NCI-H446 (cell line): ENCODE results near the gene MSX2.

ENCODE experiments used
- DNase-seq, 2 experiments: peaks; one replicate each; lab custom pipeline; 2025; lab: John Stamatoyannopoulos, UW

MSX2 gene

GRCh38 chr5:174724484-174725260 is at the start of gene MSX2:
Gene MSX2, plus strand, starts transcription at chr5:174724582. Its CDS starts 78 bp downstream, at chr5:174724660.
- no peak for DNase-seq

- no peak for DNase-seq
Measured at GRCh38 chr5:174675110-174675509, 49.3 kb upstream of the MSX2 start.

- DNase-seq: no peak
Measured at GRCh38 chr5:174675916-174676315, 48.5 kb upstream of the MSX2 start.

- DNase-seq: no peak
Measured at GRCh38 chr5:174678107-174678506, 46.3 kb upstream of the MSX2 start.

- no peak for DNase-seq
Measured at GRCh38 chr5:174680901-174681565, 43.3 kb upstream of the MSX2 start.

GRCh38 chr5:174687503-174687902 is 36.9 kb upstream of the MSX2 start:
- DNase-seq: no peak

GRCh38 chr5:174688441-174689354 is 35.7 kb upstream of the MSX2 start:
- DNase-seq: no peak

- no peak for DNase-seq
Measured at GRCh38 chr5:174690271-174690670, 34.1 kb upstream of the MSX2 start.

- DNase-seq: no peak
Measured at GRCh38 chr5:174692381-174692780, 32.0 kb upstream of the MSX2 start.

GRCh38 chr5:174692982-174693422 is 31.4 kb upstream of the MSX2 start:
- DNase-seq: no peak

- no peak for DNase-seq
Measured at GRCh38 chr5:174693697-174694385, 30.5 kb upstream of the MSX2 start.

GRCh38 chr5:174694611-174695010 is 29.8 kb upstream of the MSX2 start:
- no peak for DNase-seq

- DNase-seq: no peak
Measured at GRCh38 chr5:174698156-174698555, 26.2 kb upstream of the MSX2 start.

- no peak for DNase-seq
Measured at GRCh38 chr5:174699131-174699530, 25.3 kb upstream of the MSX2 start.

GRCh38 chr5:174706997-174707572 is 17.3 kb upstream of the MSX2 start:
- DNase-seq: no peak

- no peak for DNase-seq
Measured at GRCh38 chr5:174707671-174708070, 16.7 kb upstream of the MSX2 start.

- DNase-seq: no peak
Measured at GRCh38 chr5:174708476-174709207, 15.7 kb upstream of the MSX2 start.

- no peak for DNase-seq
Measured at GRCh38 chr5:174714751-174715150, 9.6 kb upstream of the MSX2 start.

- DNase-seq: no peak
Measured at GRCh38 chr5:174715804-174716203, 8.6 kb upstream of the MSX2 start.

- DNase-seq: no peak
Measured at GRCh38 chr5:174717826-174718455, 6.4 kb upstream of the MSX2 start.
